Dendritic cell treated with granulocyte-macrophage colony-stimulating factor and Interleukin-4, amounts not matched to agents 40 ng/mL and 50 ng/mL, for 4 days (primary cell): ENCODE data around the gene SMDT1.
A peak's percentile ranks its signal among the peaks of the same experiment; 100 is the strongest.

ENCODE experiments used
- H3K27ac Mint-ChIP-seq: one replicate; pipeline ENCODE4 v1.8.0; 2022; ENCODE audit warnings: mild to moderate bottlenecking, mixed read lengths
- H3K27me3 Mint-ChIP-seq: one replicate; pipeline ENCODE4 v1.8.0; 2022; ENCODE audit warnings: mild to moderate bottlenecking, mixed read lengths
- H3K36me3 Mint-ChIP-seq: one replicate; pipeline ENCODE4 v1.8.0; 2022; ENCODE audit warnings: low read depth, mixed read lengths
- H3K4me1 Mint-ChIP-seq: one replicate; pipeline ENCODE4 v1.8.0; 2022; ENCODE audit warnings: low read depth, mixed read lengths
- H3K4me3 Mint-ChIP-seq: one replicate; pipeline ENCODE4 v1.8.0; 2022; ENCODE audit warnings: mild to moderate bottlenecking, moderate library complexity, mixed read lengths
- H3K9me3 Mint-ChIP-seq: one replicate; pipeline ENCODE4 v1.8.0; 2022; ENCODE audit warnings: mixed read lengths
- intact Hi-C: fragments of 100-400 bp; cut with micrococcal nuclease; formaldehyde crosslinking; loops from one replicate; pipeline ENCODE4 v1.15.0; 2022

SMDT1 gene

GRCh38 chr22:42079319-42080251 is at the start of gene SMDT1:
SMDT1 (plus strand) TSS chr22:42079700; CDS start chr22:42079769, 69 bp downstream.
- intact Hi-C loops = loop anchor here (1.0 to 2.0 kb wide), 3 partner anchors 9 to 113 kb away; partner anchors contain the start of genes NAGA and NDUFA6
- Mint-ChIP-seq H3K9me3 (no peaks in the 10 kb centered on the region), H3K4me1 (peaks cover 60% of the 10 kb centered on the region), H3K27ac (peak within 1 kb of the TSS; percentile 98), H3K36me3 (peaks cover 84% of the 10 kb centered on the region), H3K27me3 (no peaks in the 10 kb centered on the region), H3K4me3 (peak within 1 kb of the TSS; percentile 85)

GRCh38 chr22:42033263-42034181 is 46.0 kb upstream of the SMDT1 start:
- H3K9me3 Mint-ChIP-seq = peaks cover 21% of the 10 kb centered on the region
- H3K27ac Mint-ChIP-seq = no peak overlapping the region
- H3K4me3 Mint-ChIP-seq = no peak overlapping the region
- H3K36me3 Mint-ChIP-seq = peaks cover 17% of the 10 kb centered on the region
- H3K4me1 Mint-ChIP-seq = peaks cover 26% of the 10 kb centered on the region
- intact Hi-C loops = no loop called here
- no peaks in the 10 kb centered on the region for H3K27me3 Mint-ChIP-seq

- Mint-ChIP-seq H3K9me3 (peaks cover 21% of the 10 kb centered on the region), H3K36me3 (peaks cover 17% of the 10 kb centered on the region), H3K27ac (no peak overlapping the region), H3K4me1 (peaks cover 35% of the 10 kb centered on the region), H3K27me3 (no peaks in the 10 kb centered on the region), H3K4me3 (no peak overlapping the region)
- intact Hi-C loops = no loop called here
These were observed 44.2 kb upstream of the SMDT1 start for GRCh38 chr22:42035256-42035655.

GRCh38 chr22:42039271-42039670 is 40.2 kb upstream of the SMDT1 start:
- no peak overlapping the region for H3K4me3 Mint-ChIP-seq
- H3K27me3 Mint-ChIP-seq = no peaks in the 10 kb centered on the region
- peak overlapping the region; percentile 73 for H3K27ac Mint-ChIP-seq
- H3K36me3 Mint-ChIP-seq = peaks cover 27% of the 10 kb centered on the region
- H3K4me1 Mint-ChIP-seq = peaks cover 19% of the 10 kb centered on the region
- intact Hi-C loops = no loop called here
- H3K9me3 Mint-ChIP-seq = peaks cover 27% of the 10 kb centered on the region

GRCh38 chr22:42041784-42042183 is 37.7 kb upstream of the SMDT1 start:
- intact Hi-C loops = no loop called here
- Mint-ChIP-seq H3K9me3 (peaks cover 21% of the 10 kb centered on the region), H3K36me3 (peaks cover 36% of the 10 kb centered on the region), H3K27ac (no peak overlapping the region), H3K4me3 (no peak overlapping the region), H3K4me1 (peaks cover 19% of the 10 kb centered on the region), H3K27me3 (no peaks in the 10 kb centered on the region)

GRCh38 chr22:42050641-42051180 is 28.8 kb upstream of the SMDT1 start:
- intact Hi-C loops = loop anchor here (10.0 kb wide), 1 partner anchor 46 kb away; no protein-coding TSS in a partner anchor
- Mint-ChIP-seq H3K36me3 (peaks cover 31% of the 10 kb centered on the region), H3K4me3 (no peak overlapping the region), H3K4me1 (peaks cover 21% of the 10 kb centered on the region), H3K27me3 (no peaks in the 10 kb centered on the region), H3K9me3 (no peaks in the 10 kb centered on the region), H3K27ac (no peak overlapping the region)

GRCh38 chr22:42052765-42053164 is 26.7 kb upstream of the SMDT1 start:
- intact Hi-C loops = loop anchor here (10.0 kb wide), 1 partner anchor 48 kb away; no protein-coding TSS in a partner anchor
- H3K36me3 Mint-ChIP-seq = peaks cover 35% of the 10 kb centered on the region
- peaks cover 16% of the 10 kb centered on the region for H3K9me3 Mint-ChIP-seq
- peak overlapping the region; percentile 16 for H3K27ac Mint-ChIP-seq
- H3K4me3 Mint-ChIP-seq = no peak overlapping the region
- peaks cover 21% of the 10 kb centered on the region for H3K4me1 Mint-ChIP-seq
- no peaks in the 10 kb centered on the region for H3K27me3 Mint-ChIP-seq

- no peak overlapping the region for H3K4me3 Mint-ChIP-seq
- no peaks in the 10 kb centered on the region for H3K27me3 Mint-ChIP-seq
- peaks cover 36% of the 10 kb centered on the region for H3K9me3 Mint-ChIP-seq
- no peak overlapping the region for H3K27ac Mint-ChIP-seq
- peaks cover 57% of the 10 kb centered on the region for H3K36me3 Mint-ChIP-seq
- intact Hi-C loops = loop anchor here (10.0 kb wide), 1 partner anchor 52 kb away; no protein-coding TSS in a partner anchor
- peaks cover 21% of the 10 kb centered on the region for H3K4me1 Mint-ChIP-seq
These were observed 22.6 kb upstream of the SMDT1 start for GRCh38 chr22:42056757-42057511.

- Mint-ChIP-seq H3K4me3 (no peak overlapping the region), H3K9me3 (peaks cover 36% of the 10 kb centered on the region), H3K4me1 (peaks cover 13% of the 10 kb centered on the region), H3K36me3 (peaks cover 92% of the 10 kb centered on the region), H3K27me3 (no peaks in the 10 kb centered on the region), H3K27ac (no peak overlapping the region)
- intact Hi-C loops = no loop called here
These were observed 19.0 kb upstream of the SMDT1 start for GRCh38 chr22:42060489-42060888.

GRCh38 chr22:42061041-42061440 is 18.5 kb upstream of the SMDT1 start:
- H3K27ac Mint-ChIP-seq = no peak overlapping the region
- peaks cover 98% of the 10 kb centered on the region for H3K36me3 Mint-ChIP-seq
- H3K9me3 Mint-ChIP-seq = peaks cover 36% of the 10 kb centered on the region
- H3K27me3 Mint-ChIP-seq = no peaks in the 10 kb centered on the region
- H3K4me1 Mint-ChIP-seq = peaks cover 19% of the 10 kb centered on the region
- no peak overlapping the region for H3K4me3 Mint-ChIP-seq
- intact Hi-C loops = no loop called here

GRCh38 chr22:42062506-42063170 is 16.9 kb upstream of the SMDT1 start:
- Mint-ChIP-seq H3K36me3 (peaks cover 100% of the 10 kb centered on the region), H3K27me3 (no peaks in the 10 kb centered on the region), H3K4me1 (peaks cover 33% of the 10 kb centered on the region), H3K9me3 (peaks cover 20% of the 10 kb centered on the region), H3K4me3 (no peak overlapping the region), H3K27ac (no peak overlapping the region)
- intact Hi-C loops = no loop called here

- H3K4me1 Mint-ChIP-seq = peaks cover 50% of the 10 kb centered on the region
- H3K27ac Mint-ChIP-seq = peak overlapping the region; percentile 68
- H3K9me3 Mint-ChIP-seq = peaks cover 2% of the 10 kb centered on the region
- intact Hi-C loops = no loop called here
- H3K4me3 Mint-ChIP-seq = no peak overlapping the region
- H3K36me3 Mint-ChIP-seq = peaks cover 99% of the 10 kb centered on the region
- no peaks in the 10 kb centered on the region for H3K27me3 Mint-ChIP-seq
These were observed 14.9 kb upstream of the SMDT1 start for GRCh38 chr22:42064629-42065028.
